ENCODE results near the gene TECPR1. TPM values are rescaled to one million over a fixed set of nuclear protein-coding genes. Genes with fewer than 3 reads are reported as not detected.

The TECPR1 gene
- total and polyA plus RNA-seq, 2 donors (not counting 3 experiments of a cell fraction or from before 2014, with no cell fraction given): 12.3 to 97.5 TPM

GRCh38 chr7:98222533-98223195, 29.4 kb downstream of the TECPR1 start:
- intact Hi-C loops (cut with micrococcal nuclease): no loop called here
- no peak overlapping the region for H2AFZ ChIP-seq (ENCODE audit: low read depth, low read length)
- H3K4me2 ChIP-seq (ENCODE audit: insufficient read depth, low read length): no peak overlapping the region
- dilution Hi-C loops (cut with MboI; ENCODE audit: extremely low pct_ligation_motif_present, low sequenced_read_pairs): no loop called here
- ChIA-PET CTCF (no interaction called here), POLR2A (no interaction called here)
- H3K9ac ChIP-seq (replicated peaks; ENCODE audit: extremely low read depth, insufficient read depth, low read length): no peak overlapping the region
- no peaks in the 10 kb centered on the region for H3K79me2 ChIP-seq (ENCODE audit: control insufficient read depth, insufficient read depth, low read length)
- peaks cover 0 to 23% of the 10 kb centered on the region in 2 experiments for H3K36me3 ChIP-seq (ENCODE audit: control insufficient read depth in 2 of 2, extremely low read depth in 1 of 2, insufficient read depth in 2 of 2, low read length in 2 of 2)
- no peaks in the 10 kb centered on the region for H3K27me3 ChIP-seq (ENCODE audit: control insufficient read depth in 2 of 2, insufficient read depth in 2 of 2, low read length in 2 of 2)
- peaks cover 2% of the 10 kb centered on the region for H3K4me1 ChIP-seq (ENCODE audit: control insufficient read depth, extremely low read depth, insufficient read depth, low read length)
- no peak for FAIRE-seq
- DNase-seq (ENCODE audit: low read depth, low spot score): no peak
- no peaks in the 10 kb centered on the region for H3K9me3 ChIP-seq (replicated peaks; ENCODE audit: control insufficient read depth, insufficient read depth, low read length)
- no peak overlapping the region for H3K4me3 ChIP-seq (replicated peaks in 1 of 3; ENCODE audit: insufficient read depth in 1 of 3, low read depth in 1 of 3, low read length in 3 of 3)
- no peak for TF ChIP-seq CTCF (IDR thresholded peaks at IDR 0.05; ENCODE audit: extremely low read depth in 1 of 2, insufficient read depth in 1 of 2, low read depth in 1 of 2, low read length in 2 of 2)
- no peak for TF ChIP-seq EZH2 (IDR thresholded peaks at IDR 0.05; ENCODE audit: borderline replicate concordance, low read depth, low read length, severe bottlenecking)
- no peak for TF ChIP-seq JUN (IDR thresholded peaks at IDR 0.05; ENCODE audit: borderline replicate concordance, insufficient read depth, insufficient read length, low read depth)
- TF ChIP-seq, protein P1, sequence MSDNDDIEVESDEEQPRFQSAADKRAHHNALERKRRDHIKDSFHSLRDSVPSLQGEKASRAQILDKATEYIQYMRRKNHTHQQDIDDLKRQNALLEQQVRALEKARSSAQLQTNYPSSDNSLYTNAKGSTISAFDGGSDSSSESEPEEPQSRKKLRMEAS (IDR thresholded peaks at IDR 0.05; ENCODE audit: insufficient read depth, insufficient read length): no peak
- TF ChIP-seq FOS (IDR thresholded peaks at IDR 0.05; ENCODE audit: borderline replicate concordance, insufficient read depth, low read length): no peak
- TF ChIP-seq GATA2 (IDR thresholded peaks at IDR 0.05; ENCODE audit: insufficient read depth, insufficient read length, low read depth, low read length): no peak
- TF ChIP-seq MYC (IDR thresholded peaks at IDR 0.05; ENCODE audit: low read depth, low read length): no peak
- TF ChIP-seq POLR2AphosphoS5 (IDR thresholded peaks at IDR 0.05; ENCODE audit: insufficient read depth, low read depth, low read length): no peak
- no peak for TF ChIP-seq POLR2A (IDR thresholded peaks at IDR 0.05; ENCODE audit: low read depth, low read length)
- H3K27ac ChIP-seq (ENCODE audit: insufficient read depth, low read depth, low read length): no peak overlapping the region
- BruUV-seq (replicated peaks): no TSS peak
- H3K9me1 ChIP-seq (replicated peaks; ENCODE audit: control insufficient read depth, extremely low read depth, insufficient read depth, low read length): no peaks in the 10 kb centered on the region
- H4K20me1 ChIP-seq (replicated peaks; ENCODE audit: control insufficient read depth, extremely low read depth, insufficient read depth, low read length): no peaks in the 10 kb centered on the region
